KOPT-K1 (cell line): ENCODE measurements around the gene ZNF710.
"Not testable (repeated sequence)": the region's sequence is repeated elsewhere in the genome, so short reads cannot be mapped to it uniquely, and the experiment has no call there.

ENCODE experiments used
- H3K27ac ChIP-seq: fragments of 200-600 bp; sonication (generic); 2 replicates; pipeline ENCODE4 v1.5.1; 2016; ENCODE audit warnings: antibody characterized with exemption, mild to moderate bottlenecking, low read depth, low read length; ENCODE audit not compliant: poor library complexity, severe bottlenecking
- H3K36me3 ChIP-seq: fragments of 200-600 bp; sonication (generic); 2 replicates; pipeline ENCODE4 v1.5.1; 2017; ENCODE audit warnings: antibody characterized with exemption, mild to moderate bottlenecking, low read length, moderate library complexity; ENCODE audit not compliant: insufficient read depth
- H3K9me3 ChIP-seq: fragments of 200-600 bp; sonication (generic); 2 replicates; pipeline ENCODE4 v1.5.1; 2017; ENCODE audit warnings: antibody characterized with exemption, low read length, mild to moderate bottlenecking; ENCODE audit not compliant: insufficient read depth, poor library complexity, severe bottlenecking

ZNF710 gene

GRCh38 chr15:90099072-90099867 lies 98.1 kb downstream of the ZNF710 start:
- peak overlapping the region; percentile 94 for H3K27ac ChIP-seq

GRCh38 chr15:90099868-90100831 lies 99.0 kb downstream of the ZNF710 start:
- H3K27ac ChIP-seq, result peak overlapping the region; percentile 94
- no peaks in the 10 kb centered on the region; the same call in 1 of the 2 replicates for H3K36me3 ChIP-seq
- H3K9me3 ChIP-seq, result no peaks in the 10 kb centered on the region

More at GRCh38 chr15:90099072-90099867, 98.1 kb downstream of the ZNF710 start:
- H3K9me3 ChIP-seq, result no peaks in the 10 kb centered on the region
- peaks cover 1% of the 10 kb centered on the region for H3K36me3 ChIP-seq

GRCh38 chr15:90101130-90101968 lies 100.2 kb downstream of the ZNF710 start:
- H3K27ac ChIP-seq, result peak overlapping the region; percentile 94
- H3K36me3 ChIP-seq, result no peaks in the 10 kb centered on the region; the same call in 1 of the 2 replicates
- no peaks in the 10 kb centered on the region for H3K9me3 ChIP-seq

- Histone ChIP-seq H3K36me3 (no peaks in the 10 kb centered on the region), H3K9me3 (no peaks in the 10 kb centered on the region), H3K27ac (peak within 1 kb of the TSS; percentile 94)
Measured at GRCh38 chr15:90101969-90102890, 101.1 kb downstream of the ZNF710 start, which contains the start of gene IDH2. TSS of gene IDH2 (minus strand) at chr15:90102468. CDS start at chr15:90102390, 78 bp downstream.

GRCh38 chr15:90103701-90104329 lies 102.7 kb downstream of the ZNF710 start:
- Histone ChIP-seq H3K9me3 (no peaks in the 10 kb centered on the region), H3K36me3 (no peaks in the 10 kb centered on the region), H3K27ac (no peak overlapping the region)

- Histone ChIP-seq H3K27ac (no peak overlapping the region), H3K9me3 (no peaks in the 10 kb centered on the region), H3K36me3 (no peaks in the 10 kb centered on the region)
Measured at GRCh38 chr15:90104551-90104950, 103.4 kb downstream of the ZNF710 start.

GRCh38 chr15:90105521-90105920 lies 104.4 kb downstream of the ZNF710 start:
- H3K27ac ChIP-seq, result no peak overlapping the region
- no peaks in the 10 kb centered on the region for H3K36me3 ChIP-seq
- H3K9me3 ChIP-seq, result no peaks in the 10 kb centered on the region

GRCh38 chr15:90106522-90107117 lies 105.5 kb downstream of the ZNF710 start:
- Histone ChIP-seq H3K27ac (no peak overlapping the region), H3K9me3 (no peaks in the 10 kb centered on the region), H3K36me3 (no peaks in the 10 kb centered on the region)

- not testable (repeated sequence) for H3K36me3 ChIP-seq, H3K27ac ChIP-seq
Measured at GRCh38 chr15:90108038-90108437, 106.9 kb downstream of the ZNF710 start.

GRCh38 chr15:90109163-90109751 lies 108.1 kb downstream of the ZNF710 start:
- not testable (repeated sequence) for H3K27ac ChIP-seq, H3K36me3 ChIP-seq, H3K9me3 ChIP-seq

More at GRCh38 chr15:90108038-90108437, 106.9 kb downstream of the ZNF710 start:
- H3K9me3 ChIP-seq, result not testable (repeated sequence)

- no peaks in the 10 kb centered on the region for H3K36me3 ChIP-seq
- H3K27ac ChIP-seq, result no peak overlapping the region
- H3K9me3 ChIP-seq, result peaks cover 19% of the 10 kb centered on the region
Measured at GRCh38 chr15:90113166-90113565, 112.0 kb downstream of the ZNF710 start.

GRCh38 chr15:90114451-90114901 lies 113.4 kb downstream of the ZNF710 start:
- no peaks in the 10 kb centered on the region for H3K36me3 ChIP-seq
- H3K27ac ChIP-seq, result no peak overlapping the region
- peaks cover 19% of the 10 kb centered on the region for H3K9me3 ChIP-seq

GRCh38 chr15:90115783-90116182 lies 114.7 kb downstream of the ZNF710 start:
- no peak overlapping the region for H3K27ac ChIP-seq
- no peaks in the 10 kb centered on the region for H3K36me3 ChIP-seq
- peaks cover 19% of the 10 kb centered on the region for H3K9me3 ChIP-seq
